Stomach (tissue), 9 donors: ENCODE results near the gene ZFTA. TPM values are rescaled to one million over a fixed set of nuclear protein-coding genes. Genes with fewer than 3 reads are reported as not detected.
A peak's percentile ranks its signal among the peaks of the same experiment; 100 is the strongest.

Source experiments
- DNase-seq, 2 donors: peaks; one replicate each; pipeline versions ENCODE4 v3.0.0 to v3.0.0-alpha.2; 2013 to 2019
- H3K27ac ChIP-seq, 5 donors: fragments of 200-600 bp in 4 of 5; sonication (generic) in 4 of 5; one replicate each; pipeline ENCODE4 v1.5.1; 2013 to 2019; ENCODE audit warnings: mild to moderate bottlenecking in 1 of 5, moderate library complexity in 1 of 5
- H3K27me3 ChIP-seq, 3 donors: fragments of 200-600 bp; sonication (generic); one replicate each; pipeline ENCODE4 v1.5.1; 2017 to 2019; ENCODE audit warnings: mixed run types in 1 of 3
- H3K36me3 ChIP-seq, 4 donors: fragments of 200-600 bp; sonication (generic); 1 replicate in 3 of 4; 2 replicates in 1 of 4; pipeline ENCODE4 v1.5.1; 2016 to 2019
- H3K4me1 ChIP-seq, 4 donors: fragments of 200-600 bp; sonication (generic); one replicate each; pipeline ENCODE4 v1.5.1; 2016 to 2019
- H3K4me3 ChIP-seq, 4 donors: fragments of 200-600 bp; sonication (generic) in 3 of 4; one replicate each; pipeline ENCODE4 v1.5.1; 2016 to 2019; ENCODE audit warnings: mild to moderate bottlenecking in 1 of 4
- H3K9me3 ChIP-seq, 4 donors: fragments of 200-600 bp; sonication (generic); one replicate each; pipeline ENCODE4 v1.5.1; 2016 to 2019
- CTCF ChIP-seq, 7 experiments: fragments of 450-650 bp in 4 of 7; fragments of 200-600 bp in 3 of 7; sonication (generic) in 3 of 7; IDR thresholded peaks; one replicate each; pipeline ENCODE4 v1.5.1; 2016 to 2019; ENCODE audit warnings: antibody characterized with exemption in 7 of 7, control low read depth in 2 of 7, mild to moderate bottlenecking in 1 of 7
- EP300 ChIP-seq: sonication (generic); formaldehyde crosslinking; IDR thresholded peaks from one replicate; pipeline ENCODE4 v1.6.1; 2017; ENCODE audit warnings: antibody characterized with exemption
- POLR2A ChIP-seq, 4 donors: fragments of 450-650 bp; IDR thresholded peaks; one replicate each; pipeline ENCODE4 v1.6.1; 2016; ENCODE audit warnings: antibody characterized with exemption in 4 of 4, control low read depth in 2 of 4, mild to moderate bottlenecking in 1 of 4, moderate library complexity in 1 of 4
- POLR2AphosphoS5 ChIP-seq, 3 donors: sonication (generic); formaldehyde crosslinking; IDR thresholded peaks; one replicate each; pipeline ENCODE4 v1.6.1; 2016; ENCODE audit warnings: antibody characterized with exemption in 3 of 3
- WGBS, 5 donors: extraction: QIAGEN DNeasy Blood & Tissue Kit in 3 of 5; methylation state at CpG; one replicate each; pipeline versions ENCODE4 v1.1.5 to v1.1.7; 2013 to 2018; 5-methylcytosine and 5-hydroxymethylcytosine counted together
- intact Hi-C: fragments of 100-400 bp; cut with DNase I; formaldehyde crosslinking; loops from one replicate; pipeline ENCODE4 v1.15.1; 2023; ENCODE audit warnings: low total_unique reads
- polyA plus RNA-seq, 3 donors: library from polyadenylated mRNA; stranded (reverse); fragments of 200-250 nt; gene quantifications; one replicate each; pipeline ENCODE4 v1.2.3, GENCODE V29; 2013
- total RNA-seq, 5 donors: library from RNA; depleted of rRNA; stranded (reverse); fragments of >200 nt; gene quantifications; one replicate each; pipeline versions ENCODE4 v1.1.0 to v1.2.3, GENCODE V29; 2014 to 2016
- donor health status: healthy with polysubstance abuse.
- donor health status: Bipolar disorder and iron deficiency.
- donor health status: healthy.

The ZFTA gene
- total and polyA plus RNA-seq, 8 donors: 1.8 to 16.8 (median 5.8) TPM

- intact Hi-C loops: no loop called here
- 70 to 82% (median 75%) methylated on average over 3 of the region's 3 CpGs for WGBS, 5 donors
- no peaks in the 10 kb centered on the region for H3K9me3 ChIP-seq
- DNase-seq: peak in 1 of 2 donors; percentile 10
- no peak overlapping the region for H3K4me3 ChIP-seq
- H3K27ac ChIP-seq: no peak overlapping the region
- peaks cover 16 to 31% (median 27%) of the 10 kb centered on the region in 4 donors for H3K36me3 ChIP-seq
- no peaks in the 10 kb centered on the region for H3K27me3 ChIP-seq
- H3K4me1 ChIP-seq: peaks cover 0 to 18% (median 3%) of the 10 kb centered on the region in 4 donors
- no peak for TF ChIP-seq POLR2AphosphoS5 (IDR thresholded peaks at IDR 0.05)
- TF ChIP-seq CTCF (IDR thresholded peaks at IDR 0.05): no peak
- TF ChIP-seq EP300: no peak
- no peak for TF ChIP-seq POLR2A (IDR thresholded peaks at IDR 0.05)
Measured at GRCh38 chr11:63747011-63747410, 21.6 kb downstream of the ZFTA start.

- peaks cover 0 to 18% (median 3%) of the 10 kb centered on the region in 4 donors for H3K4me1 ChIP-seq
- H3K9me3 ChIP-seq: no peaks in the 10 kb centered on the region
- no peak overlapping the region for H3K27ac ChIP-seq
- WGBS, 5 donors: 68 to 78% (median 72%) methylated on average over 13 of the region's 13 CpGs
- H3K4me3 ChIP-seq: no peak overlapping the region
- DNase-seq: peak in 1 of 2 donors; percentile 52
- TF ChIP-seq POLR2AphosphoS5 (IDR thresholded peaks at IDR 0.05) (no peak), POLR2A (IDR thresholded peaks at IDR 0.05) (no peak), EP300 (no peak), CTCF (IDR thresholded peaks at IDR 0.05) (no peak)
- H3K36me3 ChIP-seq: peaks cover 5 to 17% (median 12%) of the 10 kb centered on the region in 4 donors
- H3K27me3 ChIP-seq: no peaks in the 10 kb centered on the region
- intact Hi-C loops: no loop called here
Measured at GRCh38 chr11:63745304-63746170, 23.0 kb downstream of the ZFTA start.

- no peak overlapping the region for H3K4me3 ChIP-seq
- peaks cover 0 to 8% (median 4%) of the 10 kb centered on the region in 4 donors for H3K4me1 ChIP-seq
- H3K27me3 ChIP-seq: no peaks in the 10 kb centered on the region
- DNase-seq: peak; percentile 82 to 87
- no peaks in the 10 kb centered on the region for H3K9me3 ChIP-seq
- TF ChIP-seq EP300 (no peak), CTCF (IDR thresholded peaks at IDR 0.05) (peak in 6 of 7 experiments; percentile 11 to 99 (median 90)), POLR2AphosphoS5 (IDR thresholded peaks at IDR 0.05) (peak in 1 of 3 donors; percentile 31)
- H3K36me3 ChIP-seq: no peaks in the 10 kb centered on the region
- 18 to 23% (median 22%) methylated on average over 8 of the region's 8 CpGs for WGBS, 5 donors
- H3K27ac ChIP-seq: peak overlapping the region in 1 of 5 donors; percentile 5
- intact Hi-C loops: loop anchor here (10.0 kb wide), 1 partner anchor 54 kb away; the partner anchor contains the start of gene RTN3
Measured at GRCh38 chr11:63738720-63739360, 29.7 kb downstream of the ZFTA start.

- no peaks in the 10 kb centered on the region for H3K27me3 ChIP-seq
- H3K9me3 ChIP-seq: no peaks in the 10 kb centered on the region
- no peak overlapping the region for H3K27ac ChIP-seq
- DNase-seq: no peak
- 47 to 88% (median 76%) methylated on average over 1 of the region's 1 CpG for WGBS, 5 donors
- H3K4me1 ChIP-seq: peaks cover 0 to 8% (median 4%) of the 10 kb centered on the region in 4 donors
- H3K36me3 ChIP-seq: no peaks in the 10 kb centered on the region
- no peak overlapping the region for H3K4me3 ChIP-seq
- intact Hi-C loops: loop anchor here (10.0 kb wide), 1 partner anchor 53 kb away; the partner anchor contains the start of gene RTN3
- TF ChIP-seq POLR2AphosphoS5 (IDR thresholded peaks at IDR 0.05) (no peak), CTCF (IDR thresholded peaks at IDR 0.05) (no peak), POLR2A (IDR thresholded peaks at IDR 0.05) (no peak), EP300 (no peak)
Measured at GRCh38 chr11:63737718-63738117, 30.9 kb downstream of the ZFTA start.
